Heart left ventricle (tissue), 16 donors: ENCODE results near the gene CAPZA1. TPM values are rescaled to one million over a fixed set of nuclear protein-coding genes. Genes with fewer than 3 reads are reported as not detected.
A peak's percentile ranks its signal among the peaks of the same experiment; 100 is the strongest.

Experiments used
- ATAC-seq, 4 donors: fragments of 200-7000 bp; cut with Tn5 transposase; one replicate each; pipeline ENCODE4 v1.9.1; 2020 to 2022; ENCODE audit warnings: moderate library complexity in 4 of 4, mild to moderate bottlenecking in 3 of 4, moderate number of reproducible peaks in 1 of 4
- DNase-seq, 5 donors: peaks; one replicate each; pipeline ENCODE4 v3.0.0-alpha.2; 2020
- H3K27ac ChIP-seq, 12 donors: fragments of 200-600 bp; sonication (generic) in 4 of 12; one replicate each; pipeline versions ENCODE4 v1.5.0 to v1.8.0; 2016 to 2022; ENCODE audit warnings: mild to moderate bottlenecking in 2 of 12
- H3K27me3 ChIP-seq, 9 donors: fragments of 200-600 bp; sonication (generic) in 2 of 9; one replicate each; pipeline versions ENCODE4 v1.5.1 to v1.8.0; 2016 to 2022; ENCODE audit warnings: mild to moderate bottlenecking in 3 of 9
- H3K36me3 ChIP-seq, 9 donors: fragments of 200-600 bp; sonication (generic) in 2 of 9; one replicate each; pipeline versions ENCODE4 v1.5.0 to v1.8.0; 2018 to 2022; ENCODE audit warnings: mild to moderate bottlenecking in 2 of 9
- H3K4me1 ChIP-seq, 12 donors: fragments of 200-600 bp; sonication (generic) in 4 of 12; one replicate each; pipeline versions ENCODE4 v1.5.0 to v1.8.0; 2016 to 2022; ENCODE audit warnings: mild to moderate bottlenecking in 3 of 12
- H3K4me3 ChIP-seq, 12 donors: fragments of 200-600 bp; sonication (generic) in 4 of 12; one replicate each; pipeline versions ENCODE4 v1.5.0 to v1.8.0; 2017 to 2022; ENCODE audit warnings: mild to moderate bottlenecking in 9 of 12, moderate library complexity in 4 of 12
- H3K9me3 ChIP-seq, 12 donors: fragments of 200-600 bp; sonication (generic) in 4 of 12; one replicate each; pipeline versions ENCODE4 v1.5.0 to v1.8.0; 2016 to 2022; ENCODE audit warnings: mild to moderate bottlenecking in 1 of 12
- CTCF ChIP-seq, 12 donors: fragments of 200-600 bp; sonication (generic) in 4 of 12; IDR thresholded peaks; one replicate each; pipeline versions ENCODE4 v1.5.0 to v1.8.0; 2018 to 2022; ENCODE audit warnings: antibody characterized with exemption in 12 of 12, mild to moderate bottlenecking in 5 of 12
- POLR2A ChIP-seq, 2 donors: fragments of 450-650 bp; IDR thresholded peaks; one replicate each; pipeline ENCODE4 v1.6.1; 2017; ENCODE audit warnings: antibody characterized with exemption in 2 of 2, mild to moderate bottlenecking in 2 of 2, moderate library complexity in 2 of 2
- WGBS, 4 donors: extraction: QIAGEN DNeasy Blood & Tissue Kit in 2 of 4; methylation state at CpG; one replicate each; pipeline versions ENCODE4 v1.1.5 to v1.1.7; 2013 to 2018; 5-methylcytosine and 5-hydroxymethylcytosine counted together
- intact Hi-C, 10 donors: fragments of 100-400 bp; cut with DNase I; formaldehyde crosslinking; loops; one replicate each; pipeline versions ENCODE4 v1.11.1 to v1.14.2; 2022
- polyA plus RNA-seq, 2 donors: library from polyadenylated mRNA; stranded (reverse); fragments of 200-250 nt; gene quantifications; one replicate each; pipeline ENCODE4 v1.2.3, GENCODE V29; 2013
- total RNA-seq, 9 donors: library from RNA; depleted of rRNA in 2 of 9; stranded (reverse); fragments of >200 nt in 2 of 9; fragmentation: NEBNext Ultra II Directional in 3 of 9; extraction: Animal tissue kit (Norgen Biotek cat#: 25700) in 3 of 9; gene quantifications; one replicate each; pipeline versions ENCODE4 v1.1.0 to v1.2.4, GENCODE V29; 2016 to 2023
- donor health status: ischemic (EF 13 %, LVEDD 7.1; RV severe dilation, severe dysfunction).
- donor health status: healthy with polysubstance abuse.
- donor health status: DM: no; HTN: yes; CAD: no.
- donor health status: DM: no; HTN: no; CAD: no.
- donor health status: ischemic (EF 25% LVEDD 6.9; RV normal size, moderate dysfunction).
- donor health status: ischemic (EF 25% LVEDD 5.7; RV mildly dilated, moderate dysfunction).
- donor health status: healthy.
- donor health status: DM: yes; HTN: yes; CAD: no.
- donor health status: ischemic (EF 35%, LVEDD 5.7; RV mildly dilated, moderate dysfunction).
- donor health status: nonischemic (EF 11% LVEDD 7.7; RV severe dilation, severe dysfunction).
- donor health status: DM: yes; HTN: yes; CAD: no.
- donor health status: PGD.
- donor health status: ischemic (EF 29% LVEDD 5.4; RV normal size, mild dysfunction).
- donor health status: nonischemic (EF 23%, LVEDD 6.1; RV moderate dilation, normal function).

Gene CAPZA1
- total and polyA plus RNA-seq, 11 donors: 17.0 to 98.4 (median 32.6) TPM

DNA sequence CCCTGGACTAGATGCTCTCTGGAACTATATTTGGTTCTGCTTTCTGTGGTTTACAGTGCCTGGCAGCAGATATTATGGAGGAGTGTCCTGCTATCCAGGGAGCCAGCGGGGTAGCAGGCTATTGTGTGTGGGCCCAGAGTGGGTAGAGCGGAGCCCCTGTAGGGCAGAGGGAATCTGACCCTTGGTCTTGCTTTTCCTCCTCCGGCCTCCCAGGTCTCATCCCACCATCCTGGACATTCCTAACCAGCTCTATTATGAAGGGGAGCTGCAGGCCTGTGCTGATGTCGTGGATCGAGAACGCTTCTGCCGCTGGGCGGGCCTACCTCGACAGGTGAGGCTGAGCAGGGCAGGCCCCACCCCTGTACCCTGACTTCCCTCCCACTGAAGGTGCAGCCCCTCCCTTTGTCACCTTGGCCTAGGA is 78.2 kb downstream of the CAPZA1 start:
- no peaks in the 10 kb centered on the region for H3K27me3 ChIP-seq
- H3K4me1 ChIP-seq: peaks cover 14 to 60% (median 52%) of the 10 kb centered on the region in 12 donors
- H3K4me3 ChIP-seq: no peak overlapping the region
- peak overlapping the region in 11 of 12 donors; percentile 49 to 100 (median 96) for H3K27ac ChIP-seq
- DNase-seq (no peak), ATAC-seq (no peak)
- TF ChIP-seq POLR2A (IDR thresholded peaks at IDR 0.05) (no peak), CTCF (IDR thresholded peaks at IDR 0.05) (no peak)
- intact Hi-C loops: no loop called here
- 87 to 91% (median 88%) methylated on average over 9 of the region's 9 CpGs for WGBS, 4 donors
- H3K36me3 ChIP-seq: peaks cover 0 to 97% (median 89%) of the 10 kb centered on the region in 9 donors
- H3K9me3 ChIP-seq: no peaks in the 10 kb centered on the region

- intact Hi-C loops: no loop called here
- TF ChIP-seq POLR2A (IDR thresholded peaks at IDR 0.05): peak in 1 of 2 donors; percentile 11
- no peak for TF ChIP-seq CTCF (IDR thresholded peaks at IDR 0.05)
- Histone ChIP-seq H3K4me3 (no peak overlapping the region), H3K27me3 (no peaks in the 10 kb centered on the region), H3K4me1 (peaks cover 14 to 68% (median 61%) of the 10 kb centered on the region in 12 donors), H3K36me3 (peaks cover 0 to 97% (median 89%) of the 10 kb centered on the region in 9 donors), H3K27ac (peak overlapping the region in 11 of 12 donors; percentile 89 to 100 (median 96)), H3K9me3 (no peaks in the 10 kb centered on the region)
- WGBS, 4 donors: 41 to 51% (median 43%) methylated on average over 17 of the region's 17 CpGs
- DNase-seq (peak in 3 of 5 donors; percentile 65 to 75 (median 71)), ATAC-seq (peak in 1 of 4 donors; percentile 1)
These were observed 79.0 kb downstream of the CAPZA1 start for GRCh38 chr1:112698366-112699310.

GRCh38 chr1:112699425-112700144 is 80.0 kb downstream of the CAPZA1 start:
- Histone ChIP-seq H3K4me3 (no peak overlapping the region), H3K36me3 (peaks cover 0 to 94% (median 81%) of the 10 kb centered on the region in 9 donors)

More at GRCh38 chr1:112699425-112700144, 80.0 kb downstream of the CAPZA1 start:
- intact Hi-C loops: loop anchor here in 4 of 10 donors (2.0 to 10.0 kb wide), 4 partner anchors 25 to 305 kb away; partner anchors contain the start of genes WNT2B (in 4 of the 4) and MOV10 (in 1 of the 4)
- ATAC-seq (no peak), DNase-seq (no peak)
- Histone ChIP-seq H3K27ac (peak overlapping the region; percentile 67 to 100 (median 96)), H3K9me3 (no peaks in the 10 kb centered on the region), H3K27me3 (no peaks in the 10 kb centered on the region), H3K4me1 (peaks cover 17 to 78% (median 70%) of the 10 kb centered on the region in 12 donors)
- whole genome bisulfite sequencing, 4 donors: 61 to 77% (median 69%) methylated on average over 12 to 13 of the region's 13 CpGs
- TF ChIP-seq POLR2A (IDR thresholded peaks at IDR 0.05): no peak
- no peak for TF ChIP-seq CTCF (IDR thresholded peaks at IDR 0.05)
